ENCODE measurements around the gene GHDC. TPM values are rescaled to one million over a fixed set of nuclear protein-coding genes. Genes with fewer than 3 reads are reported as not detected.

Gene GHDC
- total RNA-seq, 1 experiment from 2014 or later: 7.5 TPM

GRCh38 chr17:42182927-42183734 lies 11.2 kb downstream of the GHDC start:
- H3K9me3 Mint-ChIP-seq: no peaks in the 10 kb centered on the region
- CTCF ChIA-PET: interaction anchor here (0.7 to 7.3 kb wide), 15 partner anchors 10 to 500 kb away, joined by 3 to 55 read pairs (median 5); partner anchors contain the start of genes GHDC, KAT2A, NKIRAS2 and RAB5C
- no peak overlapping the region for H3K27ac Mint-ChIP-seq
- ATAC-seq: no peak
- peaks cover 74% of the 10 kb centered on the region for H3K27me3 Mint-ChIP-seq (ENCODE audit: low read depth)
- no peak for DNase-seq (ENCODE audit: low spot score)
- H3K36me3 Mint-ChIP-seq: no peaks in the 10 kb centered on the region
- POLR2A ChIA-PET: interaction anchor here (0.6 kb wide), 2 partner anchors 24 to 240 kb away, joined by 3 to 6 read pairs; partner anchors contain the start of gene CAVIN1
- TF ChIP-seq ZNF512 (CRISPR knock-in tag; IDR thresholded peaks at IDR 0.05; ENCODE audit: borderline replicate concordance) (0 out of 2 replicates have a peak, but pooled peaks have one; percentile 22), CREB1 (CRISPR knock-in tag; IDR thresholded peaks at IDR 0.05) (no peak), ZNF532 (CRISPR knock-in tag; IDR thresholded peaks at IDR 0.05; ENCODE audit: borderline replicate concordance) (no peak), EMX1 (CRISPR knock-in tag; IDR thresholded peaks at IDR 0.05) (no peak)
- peaks cover 28% of the 10 kb centered on the region for H3K4me1 Mint-ChIP-seq
- H3K4me3 Mint-ChIP-seq: peak overlapping the region; percentile 80

- Mint-ChIP-seq H3K36me3 (no peaks in the 10 kb centered on the region), H3K27ac (no peak overlapping the region), H3K27me3 (ENCODE audit: low read depth) (peaks cover 72% of the 10 kb centered on the region), H3K4me1 (peaks cover 28% of the 10 kb centered on the region), H3K9me3 (no peaks in the 10 kb centered on the region), H3K4me3 (peak overlapping the region; percentile 76)
- TF ChIP-seq ZNF232 (CRISPR knock-in tag; IDR thresholded peaks at IDR 0.05) (no peak), FOXK1 (CRISPR knock-in tag; IDR thresholded peaks at IDR 0.05) (no peak), RELA (CRISPR knock-in tag; IDR thresholded peaks at IDR 0.05; ENCODE audit: borderline replicate concordance) (no peak), CDX4 (CRISPR knock-in tag; IDR thresholded peaks at IDR 0.05; ENCODE audit: borderline replicate concordance) (no peak), JUN (CRISPR knock-in tag; IDR thresholded peaks at IDR 0.05) (no peak), AR (CRISPR knock-in tag; IDR thresholded peaks at IDR 0.05) (no peak)
- ATAC-seq (no peak), DNase-seq (ENCODE audit: low spot score) (no peak)
- POLR2A ChIA-PET: interaction anchor here (1.1 kb wide), 2 partner anchors 9 to 74 kb away, joined by 3 to 4 read pairs; no protein-coding TSS in a partner anchor
- CTCF ChIA-PET: interaction anchor here (0.6 to 3.7 kb wide), 18 partner anchors 10 to 367 kb away, joined by 3 to 33 read pairs (median 5); partner anchors contain the start of genes ACLY, DHX58, GHDC and HSPB9
Measured at GRCh38 chr17:42181851-42182207, 12.5 kb downstream of the GHDC start.

Measured in WTC11 (cell line).